ENCODE results near the gene TNFRSF25.
A peak's percentile ranks its signal among the peaks of the same experiment; 100 is the strongest.

GRCh38 chr1:6490181-6491080, 24.5 kb upstream of the TNFRSF25 start:
- TF ChIP-seq CTCF (conservative IDR thresholded peaks at IDR 0.05) (peak; percentile 80; the same call in 1 of the 2 replicates), ZFX (IDR thresholded peaks at IDR 0.05) (peak; percentile 57; the same call in 1 of the 2 replicates)

Data from C4-2B (cell line).